NCI-H146 (cell line): Measurements from ENCODE around the gene EN1.

Experiments
- DNase-seq: peaks from one replicate; lab custom pipeline; 2025; lab: John Stamatoyannopoulos, UW

Gene EN1

GRCh38 chr2:118842661-118843482, 4.6 kb downstream of the EN1 start:
- DNase-seq, result no peak

GRCh38 chr2:118841828-118842461, 5.5 kb downstream of the EN1 start:
- no peak for DNase-seq

- no peak for DNase-seq
Observed at GRCh38 chr2:118841450-118841827, 6.0 kb downstream of the EN1 start.

- DNase-seq, result no peak
Observed at GRCh38 chr2:118838741-118839455, 8.6 kb downstream of the EN1 start.

GRCh38 chr2:118837621-118838020, 9.8 kb downstream of the EN1 start:
- DNase-seq, result no peak

- no peak for DNase-seq
Observed at GRCh38 chr2:118837067-118837466, 10.4 kb downstream of the EN1 start.

- DNase-seq, result no peak
Observed at GRCh38 chr2:118836411-118836930, 11.0 kb downstream of the EN1 start.

- no peak for DNase-seq
Observed at GRCh38 chr2:118835746-118836410, 11.6 kb downstream of the EN1 start.

GRCh38 chr2:118834901-118835745, 12.3 kb downstream of the EN1 start:
- no peak for DNase-seq

- no peak for DNase-seq
Observed at GRCh38 chr2:118834440-118834810, 13.0 kb downstream of the EN1 start.

GRCh38 chr2:118833716-118834439, 13.6 kb downstream of the EN1 start:
- DNase-seq, result no peak

GRCh38 chr2:118832791-118833715, 14.4 kb downstream of the EN1 start:
- no peak for DNase-seq

- DNase-seq, result no peak
Observed at GRCh38 chr2:118832071-118832790, 15.2 kb downstream of the EN1 start.

GRCh38 chr2:118830881-118831280, 16.6 kb downstream of the EN1 start:
- DNase-seq, result no peak

GRCh38 chr2:118830118-118830517, 17.3 kb downstream of the EN1 start:
- no peak for DNase-seq

GRCh38 chr2:118826093-118826492, 21.4 kb downstream of the EN1 start:
- DNase-seq, result no peak

- DNase-seq, result no peak
Observed at GRCh38 chr2:118823633-118824032, 23.8 kb downstream of the EN1 start.

GRCh38 chr2:118822572-118822971, 24.9 kb downstream of the EN1 start:
- DNase-seq, result no peak

- no peak for DNase-seq
Observed at GRCh38 chr2:118822015-118822414, 25.4 kb downstream of the EN1 start.
